ENCODE measurements around the gene NEURL1. TPM values are rescaled to one million over a fixed set of nuclear protein-coding genes. Genes with fewer than 3 reads are reported as not detected.

NEURL1 gene
- polyA plus RNA-seq, 3 donors = 3.0 to 17.2 (median 3.3) TPM

DNA sequence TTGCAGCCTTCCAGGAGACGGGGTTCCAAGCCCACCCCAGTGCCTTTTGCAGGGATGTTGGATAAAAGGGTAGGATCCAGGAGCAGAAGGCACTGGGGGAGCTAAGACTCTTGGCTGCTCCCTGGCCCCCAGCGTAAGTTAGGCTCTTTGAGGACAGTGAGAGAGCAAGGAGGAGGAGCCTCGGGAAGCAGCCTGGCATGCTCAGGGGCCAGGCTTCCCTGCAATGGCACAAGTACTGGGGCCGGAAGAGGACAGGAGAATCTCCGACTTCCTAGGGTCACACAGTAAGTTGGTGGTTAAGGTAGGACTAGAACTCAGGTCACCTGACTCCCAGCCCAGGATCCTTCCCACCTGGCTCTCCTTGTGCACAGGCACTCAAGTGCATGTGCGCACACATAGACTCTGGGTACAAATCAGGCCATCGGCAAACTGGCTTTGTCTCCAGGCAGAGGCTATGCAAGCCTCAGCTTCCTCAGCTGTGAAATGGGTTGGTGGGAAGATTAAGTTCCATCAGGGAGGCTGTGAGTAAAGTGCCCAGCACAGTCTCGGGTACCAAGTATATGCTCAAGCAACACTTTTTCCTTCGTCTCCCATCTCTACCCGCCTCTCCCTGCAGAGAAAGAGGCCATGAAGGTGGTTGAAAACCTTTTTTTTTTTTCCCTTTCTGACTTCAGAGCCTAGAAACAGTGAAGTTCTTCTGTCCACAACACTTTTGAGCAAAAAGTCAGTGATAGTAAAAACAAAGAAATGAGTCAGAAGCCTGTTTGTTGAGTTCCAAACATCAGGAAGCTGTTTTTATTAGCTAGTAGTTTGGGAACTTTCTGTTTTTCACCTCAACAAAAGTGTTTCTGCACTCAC, 79.1 kb downstream of the NEURL1 start:
- Mint-ChIP-seq H3K36me3 (no peaks in the 10 kb centered on the region), H3K27me3 (ENCODE audit: low read depth in 3 of 3) (peaks cover 5 to 11% (median 10%) of the 10 kb centered on the region in 3 donors), H3K4me3 (no peak overlapping the region), H3K9me3 (no peaks in the 10 kb centered on the region), H3K4me1 (peaks cover 4% of the 10 kb centered on the region), H3K27ac (no peak overlapping the region)
- Histone ChIP-seq H3K9ac (ENCODE audit: insufficient read depth, low read length, poor library complexity, severe bottlenecking) (no peak overlapping the region), H3K36me3 (replicated peaks in 1 of 2; ENCODE audit: control insufficient read depth in 1 of 2, insufficient read depth in 2 of 2, low read length in 2 of 2) (no peaks in the 10 kb centered on the region), H3K27me3 (ENCODE audit: control insufficient read depth in 2 of 2, insufficient read depth in 2 of 2, low read length in 2 of 2) (no peaks in the 10 kb centered on the region), H2AFZ (ENCODE audit: insufficient read depth, low read depth, low read length, poor library complexity, severe bottlenecking) (no peak overlapping the region), H3K4me2 (replicated peaks; ENCODE audit: extremely low read depth, low read length, poor library complexity, severe bottlenecking) (no peak overlapping the region), H3K4me3 (replicated peaks in 1 of 3; ENCODE audit: low read depth in 2 of 3, low read length in 3 of 3) (no peak overlapping the region), H3K79me2 (ENCODE audit: insufficient read depth, low read length) (no peaks in the 10 kb centered on the region), H3K4me1 (ENCODE audit: control insufficient read depth in 1 of 2, insufficient read depth in 2 of 2, low read length in 2 of 2) (no peaks in the 10 kb centered on the region), H3K27ac (ENCODE audit: low read depth in 1 of 2, low read length in 2 of 2) (no peak overlapping the region), H3K9me3 (replicated peaks in 1 of 2; ENCODE audit: control insufficient read depth in 1 of 2, insufficient read depth in 1 of 2, low read length in 2 of 2) (no peaks in the 10 kb centered on the region), H4K20me1 (ENCODE audit: insufficient read depth, low read length) (no peaks in the 10 kb centered on the region)
- DNase-seq = no peak
- WGBS (ENCODE audit: insufficient coverage) = 100% methylated on average over 7 of the region's 10 CpGs
- intact Hi-C loops (cut with micrococcal nuclease) = no loop called here
- TF ChIP-seq, protein P1, sequence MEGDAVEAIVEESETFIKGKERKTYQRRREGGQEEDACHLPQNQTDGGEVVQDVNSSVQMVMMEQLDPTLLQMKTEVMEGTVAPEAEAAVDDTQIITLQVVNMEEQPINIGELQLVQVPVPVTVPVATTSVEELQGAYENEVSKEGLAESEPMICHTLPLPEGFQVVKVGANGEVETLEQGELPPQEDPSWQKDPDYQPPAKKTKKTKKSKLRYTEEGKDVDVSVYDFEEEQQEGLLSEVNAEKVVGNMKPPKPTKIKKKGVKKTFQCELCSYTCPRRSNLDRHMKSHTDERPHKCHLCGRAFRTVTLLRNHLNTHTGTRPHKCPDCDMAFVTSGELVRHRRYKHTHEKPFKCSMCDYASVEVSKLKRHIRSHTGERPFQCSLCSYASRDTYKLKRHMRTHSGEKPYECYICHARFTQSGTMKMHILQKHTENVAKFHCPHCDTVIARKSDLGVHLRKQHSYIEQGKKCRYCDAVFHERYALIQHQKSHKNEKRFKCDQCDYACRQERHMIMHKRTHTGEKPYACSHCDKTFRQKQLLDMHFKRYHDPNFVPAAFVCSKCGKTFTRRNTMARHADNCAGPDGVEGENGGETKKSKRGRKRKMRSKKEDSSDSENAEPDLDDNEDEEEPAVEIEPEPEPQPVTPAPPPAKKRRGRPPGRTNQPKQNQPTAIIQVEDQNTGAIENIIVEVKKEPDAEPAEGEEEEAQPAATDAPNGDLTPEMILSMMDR (IDR thresholded peaks at IDR 0.05) = no peak

DNA sequence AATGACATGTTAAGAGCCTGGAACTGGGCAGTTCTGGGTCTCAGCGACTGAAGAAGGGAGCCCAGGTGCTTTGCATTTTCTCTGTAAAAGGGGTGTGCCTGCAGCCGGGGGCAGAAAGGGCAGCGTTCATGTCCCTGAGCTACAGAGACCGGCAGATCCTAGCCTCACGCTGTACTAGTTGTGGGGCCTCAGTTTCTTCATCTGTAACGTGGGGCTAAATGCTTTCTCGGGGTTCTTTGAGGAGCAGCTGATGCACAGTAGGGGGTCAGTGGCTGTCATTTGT, 79.6 kb downstream of the NEURL1 start:
- Histone ChIP-seq H2AFZ (ENCODE audit: insufficient read depth, low read depth, low read length, poor library complexity, severe bottlenecking) (no peak overlapping the region), H3K4me1 (ENCODE audit: control insufficient read depth in 1 of 2, insufficient read depth in 2 of 2, low read length in 2 of 2) (no peaks in the 10 kb centered on the region), H3K9me3 (replicated peaks in 1 of 2; ENCODE audit: control insufficient read depth in 1 of 2, insufficient read depth in 1 of 2, low read length in 2 of 2) (no peaks in the 10 kb centered on the region), H3K4me2 (replicated peaks; ENCODE audit: extremely low read depth, low read length, poor library complexity, severe bottlenecking) (no peak overlapping the region), H3K9ac (ENCODE audit: insufficient read depth, low read length, poor library complexity, severe bottlenecking) (no peak overlapping the region), H4K20me1 (ENCODE audit: insufficient read depth, low read length) (no peaks in the 10 kb centered on the region), H3K79me2 (ENCODE audit: insufficient read depth, low read length) (no peaks in the 10 kb centered on the region), H3K36me3 (replicated peaks in 1 of 2; ENCODE audit: control insufficient read depth in 1 of 2, insufficient read depth in 2 of 2, low read length in 2 of 2) (no peaks in the 10 kb centered on the region), H3K27me3 (ENCODE audit: control insufficient read depth in 2 of 2, insufficient read depth in 2 of 2, low read length in 2 of 2) (no peaks in the 10 kb centered on the region), H3K4me3 (replicated peaks in 1 of 3; ENCODE audit: low read depth in 2 of 3, low read length in 3 of 3) (no peak overlapping the region), H3K27ac (ENCODE audit: low read depth in 1 of 2, low read length in 2 of 2) (no peak overlapping the region)
- Mint-ChIP-seq H3K27me3 (ENCODE audit: low read depth in 3 of 3) (peaks cover 5 to 11% (median 10%) of the 10 kb centered on the region in 3 donors), H3K4me3 (no peak overlapping the region), H3K27ac (no peak overlapping the region), H3K9me3 (no peaks in the 10 kb centered on the region), H3K4me1 (peaks cover 4% of the 10 kb centered on the region), H3K36me3 (no peaks in the 10 kb centered on the region)
- DNase-seq = no peak
- intact Hi-C loops (cut with micrococcal nuclease) = no loop called here
- TF ChIP-seq, protein P1 (IDR thresholded peaks at IDR 0.05) = no peak
- 95% methylated on average over 7 of the region's 7 CpGs for WGBS (ENCODE audit: insufficient coverage)
